Measurements from ENCODE around the gene MGAT4A. TPM values are rescaled to one million over a fixed set of nuclear protein-coding genes. Genes with fewer than 3 reads are reported as not detected.

The MGAT4A gene
- total RNA-seq, 1 donor from 2014 or later, result 12.2 TPM

- H3K9me3 Mint-ChIP-seq, result no peaks in the 10 kb centered on the region
- TF ChIP-seq CTCF (conservative IDR thresholded peaks at IDR 0.05), result no peak
- no peak for DNase-seq (ENCODE audit: low read depth, low spot score)
- no peaks in the 10 kb centered on the region for H3K27me3 Mint-ChIP-seq (ENCODE audit: low read depth)
- no peaks in the 10 kb centered on the region for H3K36me3 Mint-ChIP-seq (ENCODE audit: low read depth)
- peak overlapping the region; percentile 88 for H3K4me3 Mint-ChIP-seq
- H3K4me1 Mint-ChIP-seq, result peaks cover 38% of the 10 kb centered on the region
- no peak overlapping the region for H3K27ac Mint-ChIP-seq (ENCODE audit: unreplicated experiment)
Measured at GRCh38 chr2:98607104-98607503, 123.8 kb downstream of the MGAT4A start.

- H3K27me3 Mint-ChIP-seq (ENCODE audit: low read depth), result no peaks in the 10 kb centered on the region
- H3K27ac Mint-ChIP-seq (ENCODE audit: unreplicated experiment), result no peak overlapping the region
- H3K36me3 Mint-ChIP-seq (ENCODE audit: low read depth), result no peaks in the 10 kb centered on the region
- TF ChIP-seq CTCF (conservative IDR thresholded peaks at IDR 0.05), result no peak
- DNase-seq (ENCODE audit: low read depth, low spot score), result no peak
- H3K4me3 Mint-ChIP-seq, result peak overlapping the region; percentile 88
- H3K4me1 Mint-ChIP-seq, result peaks cover 37% of the 10 kb centered on the region
- no peaks in the 10 kb centered on the region for H3K9me3 Mint-ChIP-seq
Measured at GRCh38 chr2:98606431-98606830, 124.5 kb downstream of the MGAT4A start.

GRCh38 chr2:98605076-98605475 is 125.9 kb downstream of the MGAT4A start:
- Mint-ChIP-seq H3K4me3 (peak overlapping the region; percentile 88), H3K36me3 (ENCODE audit: low read depth) (no peaks in the 10 kb centered on the region), H3K9me3 (no peaks in the 10 kb centered on the region), H3K27ac (ENCODE audit: unreplicated experiment) (no peak overlapping the region), H3K27me3 (ENCODE audit: low read depth) (no peaks in the 10 kb centered on the region), H3K4me1 (peaks cover 23% of the 10 kb centered on the region)
- TF ChIP-seq CTCF (conservative IDR thresholded peaks at IDR 0.05), result no peak
- no peak for DNase-seq (ENCODE audit: low read depth, low spot score)

- H3K9me3 Mint-ChIP-seq, result no peaks in the 10 kb centered on the region
- H3K27ac Mint-ChIP-seq (ENCODE audit: unreplicated experiment), result no peak overlapping the region
- H3K27me3 Mint-ChIP-seq (ENCODE audit: low read depth), result no peaks in the 10 kb centered on the region
- peak overlapping the region; percentile 88 for H3K4me3 Mint-ChIP-seq
- peaks cover 18% of the 10 kb centered on the region for H3K4me1 Mint-ChIP-seq
- no peak for DNase-seq (ENCODE audit: low read depth, low spot score)
- no peaks in the 10 kb centered on the region for H3K36me3 Mint-ChIP-seq (ENCODE audit: low read depth)
- no peak for TF ChIP-seq CTCF (conservative IDR thresholded peaks at IDR 0.05)
Measured at GRCh38 chr2:98604547-98604946, 126.4 kb downstream of the MGAT4A start.

GRCh38 chr2:98601532-98602132 is 129.3 kb downstream of the MGAT4A start:
- Mint-ChIP-seq H3K36me3 (ENCODE audit: low read depth) (peaks cover 6% of the 10 kb centered on the region), H3K4me3 (peak overlapping the region; percentile 72), H3K4me1 (peaks cover 2% of the 10 kb centered on the region), H3K27ac (ENCODE audit: unreplicated experiment) (no peak overlapping the region), H3K27me3 (ENCODE audit: low read depth) (no peaks in the 10 kb centered on the region), H3K9me3 (no peaks in the 10 kb centered on the region)
- peak; percentile 72 for TF ChIP-seq CTCF (conservative IDR thresholded peaks at IDR 0.05)
- no peak for DNase-seq (ENCODE audit: low read depth, low spot score)
